Calu3 (cell line): ENCODE data around the gene PCDH9. TPM values are rescaled to one million over a fixed set of nuclear protein-coding genes. Genes with fewer than 3 reads are reported as not detected.

Experiments used
- BruUV-seq: library from RNA; stranded (reverse); fragments of 400-500 nt; replicated peaks from 2 replicates; lab custom pipeline; 2021; lab: Mats Ljungman, UMichigan
- CTCF ChIA-PET: fragments of 300-600 bp; sonication (Branson Sonifier 250); formaldehyde crosslinking; loops from one replicate; lab custom pipeline; 2022; ENCODE audit warnings: antibody characterized with exemption; lab: Charles Lee
- DNase-seq: peaks from one replicate; pipeline ENCODE4 v3.0.0; 2022
- H3K27ac Mint-ChIP-seq: one replicate; pipeline ENCODE4 v1.8.0; 2022; ENCODE audit warnings: mixed read lengths; ENCODE audit not compliant: unreplicated experiment
- H3K27me3 Mint-ChIP-seq: one replicate; pipeline ENCODE4 v1.8.0; 2022; ENCODE audit warnings: mixed read lengths; ENCODE audit not compliant: unreplicated experiment
- H3K36me3 Mint-ChIP-seq: one replicate; pipeline ENCODE4 v1.8.0; 2022; ENCODE audit warnings: mild to moderate bottlenecking, moderate library complexity, mixed read lengths; ENCODE audit not compliant: insufficient read depth, unreplicated experiment
- H3K4me1 Mint-ChIP-seq: one replicate; pipeline ENCODE4 v1.8.0; 2022; ENCODE audit warnings: mild to moderate bottlenecking, low read depth, mixed read lengths; ENCODE audit not compliant: unreplicated experiment
- H3K4me3 Mint-ChIP-seq: one replicate; pipeline ENCODE4 v1.8.0; 2022; ENCODE audit warnings: mild to moderate bottlenecking, low read depth, moderate library complexity, mixed read lengths; ENCODE audit not compliant: unreplicated experiment
- H3K9me3 Mint-ChIP-seq: one replicate; pipeline ENCODE4 v1.8.0; 2022; ENCODE audit warnings: low read depth, mixed read lengths; ENCODE audit not compliant: unreplicated experiment
- intact Hi-C: fragments of 100-400 bp; cut with micrococcal nuclease; formaldehyde crosslinking; loops from one replicate; pipeline ENCODE4 v1.10.0; 2022; ENCODE audit not compliant: unreplicated experiment
- total RNA-seq: library from RNA; stranded (reverse); gene quantifications from 2 replicates; pipeline ENCODE4 v1.2.3, GENCODE V29; 2022
- TF ChIP-seq, protein P1 (sequence below): fragments of 200-600 bp; IDR thresholded peaks from one replicate; pipeline ENCODE4 v1.8.0; 2022; ENCODE audit warnings: antibody characterized with exemption; ENCODE audit not compliant: unreplicated experiment

The PCDH9 gene
- total RNA-seq, 1 experiment from 2014 or later = 1.3 TPM

DNA sequence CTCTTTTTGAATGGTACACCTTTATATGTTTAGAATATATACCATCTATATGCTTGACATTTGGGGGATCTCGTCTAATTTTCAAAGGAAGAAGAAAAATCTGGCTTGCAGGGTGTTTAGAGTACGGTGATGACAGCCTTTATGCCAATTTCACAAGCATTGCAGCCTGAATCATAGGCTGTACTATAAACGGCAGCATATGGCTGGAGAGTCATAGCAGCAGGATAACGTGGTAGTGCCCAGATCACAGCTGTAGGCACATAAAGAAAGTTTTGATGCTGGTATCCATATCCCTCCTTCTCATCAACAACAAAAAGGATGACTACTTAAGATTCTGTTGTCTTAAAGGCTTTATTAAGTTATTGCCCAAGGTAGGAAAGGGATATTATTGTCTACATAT lies 253.0 kb downstream of the PCDH9 start:
- BruUV-seq = no TSS peak
- CTCF ChIA-PET = no interaction called here
- no peak for DNase-seq
- no peak overlapping the region for H3K4me3 Mint-ChIP-seq
- no peak overlapping the region for H3K27ac Mint-ChIP-seq
- intact Hi-C loops = no loop called here
- H3K9me3 Mint-ChIP-seq = no peaks in the 10 kb centered on the region
- H3K4me1 Mint-ChIP-seq = no peaks in the 10 kb centered on the region
- TF ChIP-seq, protein P1, sequence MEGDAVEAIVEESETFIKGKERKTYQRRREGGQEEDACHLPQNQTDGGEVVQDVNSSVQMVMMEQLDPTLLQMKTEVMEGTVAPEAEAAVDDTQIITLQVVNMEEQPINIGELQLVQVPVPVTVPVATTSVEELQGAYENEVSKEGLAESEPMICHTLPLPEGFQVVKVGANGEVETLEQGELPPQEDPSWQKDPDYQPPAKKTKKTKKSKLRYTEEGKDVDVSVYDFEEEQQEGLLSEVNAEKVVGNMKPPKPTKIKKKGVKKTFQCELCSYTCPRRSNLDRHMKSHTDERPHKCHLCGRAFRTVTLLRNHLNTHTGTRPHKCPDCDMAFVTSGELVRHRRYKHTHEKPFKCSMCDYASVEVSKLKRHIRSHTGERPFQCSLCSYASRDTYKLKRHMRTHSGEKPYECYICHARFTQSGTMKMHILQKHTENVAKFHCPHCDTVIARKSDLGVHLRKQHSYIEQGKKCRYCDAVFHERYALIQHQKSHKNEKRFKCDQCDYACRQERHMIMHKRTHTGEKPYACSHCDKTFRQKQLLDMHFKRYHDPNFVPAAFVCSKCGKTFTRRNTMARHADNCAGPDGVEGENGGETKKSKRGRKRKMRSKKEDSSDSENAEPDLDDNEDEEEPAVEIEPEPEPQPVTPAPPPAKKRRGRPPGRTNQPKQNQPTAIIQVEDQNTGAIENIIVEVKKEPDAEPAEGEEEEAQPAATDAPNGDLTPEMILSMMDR = no peak
- H3K27me3 Mint-ChIP-seq = no peaks in the 10 kb centered on the region
- H3K36me3 Mint-ChIP-seq = no peaks in the 10 kb centered on the region

DNA sequence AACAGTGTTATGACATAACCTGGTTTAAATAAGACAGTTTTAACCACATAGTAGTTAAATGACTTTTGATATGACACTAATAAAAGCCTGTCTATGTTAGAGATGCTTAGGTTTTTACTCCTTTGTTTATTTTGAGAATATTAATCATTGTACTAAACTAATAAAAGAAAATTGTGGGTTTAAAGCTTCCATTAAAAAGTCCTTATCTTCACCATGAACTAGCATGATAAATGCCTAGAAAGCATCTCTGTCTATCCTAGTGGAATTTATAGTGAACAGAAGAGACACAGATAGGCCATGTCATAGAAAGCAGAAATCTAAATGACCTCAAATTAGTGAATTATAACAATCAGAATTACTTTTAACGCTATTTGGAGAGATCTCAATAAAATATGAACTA lies 255.2 kb downstream of the PCDH9 start:
- Mint-ChIP-seq H3K9me3 (no peaks in the 10 kb centered on the region), H3K4me3 (no peak overlapping the region), H3K27me3 (no peaks in the 10 kb centered on the region), H3K4me1 (no peaks in the 10 kb centered on the region), H3K36me3 (no peaks in the 10 kb centered on the region), H3K27ac (no peak overlapping the region)
- BruUV-seq = no TSS peak
- DNase-seq = no peak
- CTCF ChIA-PET = no interaction called here
- intact Hi-C loops = no loop called here
- TF ChIP-seq, protein P1 = no peak

DNA sequence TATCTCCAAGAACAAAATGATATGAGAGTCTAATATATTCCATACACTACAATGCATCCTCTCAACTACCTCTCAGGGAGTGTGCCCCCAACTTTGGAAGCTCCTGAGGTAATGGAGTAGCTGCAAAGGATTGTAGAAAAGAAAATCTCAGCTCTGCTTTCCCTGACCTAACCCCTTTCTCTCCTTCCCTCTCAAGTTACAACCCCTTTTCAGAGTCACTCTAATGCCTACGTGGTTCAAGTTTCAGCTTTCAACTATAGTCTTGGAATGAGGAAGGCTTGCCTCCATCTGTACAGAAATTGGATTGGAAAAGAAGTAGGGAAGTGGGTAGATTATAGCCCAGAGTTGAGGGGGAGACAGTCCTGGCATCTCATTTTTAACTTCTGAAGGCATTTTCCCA lies 256.0 kb downstream of the PCDH9 start:
- Mint-ChIP-seq H3K27ac (no peak overlapping the region), H3K27me3 (no peaks in the 10 kb centered on the region), H3K4me3 (no peak overlapping the region), H3K9me3 (no peaks in the 10 kb centered on the region), H3K36me3 (no peaks in the 10 kb centered on the region), H3K4me1 (no peaks in the 10 kb centered on the region)
- TF ChIP-seq, protein P1 = no peak
- no peak for DNase-seq
- BruUV-seq = no TSS peak
- intact Hi-C loops = no loop called here
- CTCF ChIA-PET = no interaction called here

DNA sequence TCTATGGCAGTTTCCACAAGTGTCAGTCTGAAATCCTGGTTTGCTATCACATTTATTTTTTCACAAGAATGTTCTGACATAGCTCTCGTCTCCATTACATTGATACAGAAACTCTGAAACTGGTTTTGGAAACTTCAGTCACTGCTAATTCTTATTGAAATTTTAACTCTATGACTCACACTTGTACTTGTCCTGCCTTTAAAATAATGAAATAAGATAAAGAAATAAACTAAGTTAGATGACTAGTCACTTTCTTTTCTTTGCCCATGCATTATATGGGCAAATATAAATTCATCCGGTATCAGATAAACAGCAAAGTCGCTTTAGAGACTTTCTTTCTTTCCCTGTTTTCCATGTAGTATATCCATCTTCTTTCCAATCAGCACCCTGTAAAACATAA lies 257.5 kb downstream of the PCDH9 start:
- Mint-ChIP-seq H3K4me1 (no peaks in the 10 kb centered on the region), H3K27me3 (no peaks in the 10 kb centered on the region), H3K9me3 (peaks cover 2% of the 10 kb centered on the region), H3K4me3 (no peak overlapping the region), H3K27ac (no peak overlapping the region), H3K36me3 (no peaks in the 10 kb centered on the region)
- no peak for DNase-seq
- TF ChIP-seq, protein P1 = no peak
- CTCF ChIA-PET = no interaction called here
- intact Hi-C loops = no loop called here
- no TSS peak for BruUV-seq

DNA sequence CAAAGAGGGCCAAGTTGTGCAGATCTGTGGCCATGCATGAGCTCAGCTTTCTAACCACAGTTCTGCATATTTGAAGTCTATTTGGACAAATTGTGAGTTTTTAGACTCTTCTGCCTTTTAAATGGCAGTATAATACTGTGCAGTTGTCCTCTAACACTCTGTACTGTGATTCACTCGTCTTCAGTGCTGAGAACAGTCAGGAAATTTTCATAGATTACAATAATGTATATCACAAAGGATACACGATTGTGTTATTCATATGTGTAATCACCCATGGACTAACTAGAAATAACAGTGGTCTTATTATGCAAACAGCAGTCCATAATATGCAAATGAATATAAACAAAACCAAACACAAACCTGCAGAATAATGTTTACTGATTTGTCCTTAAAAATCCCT lies 259.1 kb downstream of the PCDH9 start:
- Mint-ChIP-seq H3K9me3 (peaks cover 2% of the 10 kb centered on the region), H3K4me3 (no peak overlapping the region), H3K4me1 (no peaks in the 10 kb centered on the region), H3K27ac (no peak overlapping the region), H3K36me3 (no peaks in the 10 kb centered on the region), H3K27me3 (no peaks in the 10 kb centered on the region)
- BruUV-seq = no TSS peak
- CTCF ChIA-PET = no interaction called here
- TF ChIP-seq, protein P1 = no peak
- DNase-seq = no peak
- intact Hi-C loops = no loop called here
